Activated CD4-positive, alpha-beta T cell treated with anti-CD3 and anti-CD28 coated beads for 24 hours (primary cell): ENCODE results near the gene DZIP1.
"Not testable (repeated sequence)": the region's sequence is repeated elsewhere in the genome, so short reads cannot be mapped to it uniquely, and the experiment has no call there.

Experiments used
- DNase-seq, 2 donors: peaks; one replicate each; pipeline ENCODE4 v3.0.0-alpha.2; 2020; ENCODE audit warnings: low read depth in 2 of 2

The DZIP1 gene

GRCh38 chr13:95601906-95602305 lies 42.6 kb downstream of the DZIP1 start:
- no peak for DNase-seq

- DNase-seq = no peak
Measured at GRCh38 chr13:95601216-95601615, 43.3 kb downstream of the DZIP1 start.

GRCh38 chr13:95596701-95597100 lies 47.8 kb downstream of the DZIP1 start:
- no peak for DNase-seq

GRCh38 chr13:95593462-95593861 lies 51.0 kb downstream of the DZIP1 start:
- DNase-seq = no peak

- DNase-seq = no peak
Measured at GRCh38 chr13:95588721-95589120, 55.8 kb downstream of the DZIP1 start.

- DNase-seq = no peak
Measured at GRCh38 chr13:95588134-95588533, 56.4 kb downstream of the DZIP1 start.

GRCh38 chr13:95585867-95586266 lies 58.6 kb downstream of the DZIP1 start:
- DNase-seq = no peak

GRCh38 chr13:95579303-95579702 lies 65.2 kb downstream of the DZIP1 start:
- no peak for DNase-seq

GRCh38 chr13:95573221-95573620 lies 71.3 kb downstream of the DZIP1 start:
- DNase-seq = no peak

- DNase-seq = no peak
Measured at GRCh38 chr13:95571941-95572340, 72.6 kb downstream of the DZIP1 start.

- DNase-seq = no peak
Measured at GRCh38 chr13:95570016-95570415, 74.5 kb downstream of the DZIP1 start.

- no peak for DNase-seq
Measured at GRCh38 chr13:95568131-95568530, 76.4 kb downstream of the DZIP1 start.

GRCh38 chr13:95565758-95566157 lies 78.7 kb downstream of the DZIP1 start:
- not testable (repeated sequence) for DNase-seq

GRCh38 chr13:95564733-95565291 lies 79.7 kb downstream of the DZIP1 start:
- DNase-seq = no peak

GRCh38 chr13:95564091-95564490 lies 80.4 kb downstream of the DZIP1 start:
- DNase-seq = no peak

GRCh38 chr13:95560387-95560786 lies 84.1 kb downstream of the DZIP1 start:
- DNase-seq = no peak

- no peak for DNase-seq
Measured at GRCh38 chr13:95559100-95559499, 85.4 kb downstream of the DZIP1 start.

GRCh38 chr13:95557013-95557412 lies 87.5 kb downstream of the DZIP1 start:
- no peak for DNase-seq

GRCh38 chr13:95553581-95554385 lies 90.7 kb downstream of the DZIP1 start:
- no peak for DNase-seq

GRCh38 chr13:95552539-95553441 lies 91.7 kb downstream of the DZIP1 start, which contains the start of gene CLDN10:
CLDN10 (plus strand) TSS chr13:95552720; CDS start chr13:95552754, 34 bp downstream.
- no peak for DNase-seq

- DNase-seq = no peak
Measured at GRCh38 chr13:95552208-95552538, 92.3 kb downstream of the DZIP1 start.

GRCh38 chr13:95547531-95548167 lies 96.9 kb downstream of the DZIP1 start:
- no peak for DNase-seq
